Activated CD4-positive, alpha-beta T cell treated with anti-CD3 and anti-CD28 coated beads, Interleukin-2, amount 50 U/mL, for 16 hours (primary cell): ENCODE measurements around the gene BICRA.

Source experiments
- DNase-seq: peaks from one replicate; pipeline ENCODE4 v3.0.0-alpha.2; 2020

BICRA gene

GRCh38 chr19:47601180-47601904, 7.6 kb upstream of the BICRA start:
- no peak for DNase-seq

- no peak for DNase-seq
Observed at GRCh38 chr19:47603706-47604565, 5.0 kb upstream of the BICRA start.

- DNase-seq, result no peak
Observed at GRCh38 chr19:47607564-47608073, 1.3 kb upstream of the BICRA start.

- peak; percentile 96 for DNase-seq
Observed at GRCh38 chr19:47608074-47608918, 638 bp upstream of the BICRA start.

DNA sequence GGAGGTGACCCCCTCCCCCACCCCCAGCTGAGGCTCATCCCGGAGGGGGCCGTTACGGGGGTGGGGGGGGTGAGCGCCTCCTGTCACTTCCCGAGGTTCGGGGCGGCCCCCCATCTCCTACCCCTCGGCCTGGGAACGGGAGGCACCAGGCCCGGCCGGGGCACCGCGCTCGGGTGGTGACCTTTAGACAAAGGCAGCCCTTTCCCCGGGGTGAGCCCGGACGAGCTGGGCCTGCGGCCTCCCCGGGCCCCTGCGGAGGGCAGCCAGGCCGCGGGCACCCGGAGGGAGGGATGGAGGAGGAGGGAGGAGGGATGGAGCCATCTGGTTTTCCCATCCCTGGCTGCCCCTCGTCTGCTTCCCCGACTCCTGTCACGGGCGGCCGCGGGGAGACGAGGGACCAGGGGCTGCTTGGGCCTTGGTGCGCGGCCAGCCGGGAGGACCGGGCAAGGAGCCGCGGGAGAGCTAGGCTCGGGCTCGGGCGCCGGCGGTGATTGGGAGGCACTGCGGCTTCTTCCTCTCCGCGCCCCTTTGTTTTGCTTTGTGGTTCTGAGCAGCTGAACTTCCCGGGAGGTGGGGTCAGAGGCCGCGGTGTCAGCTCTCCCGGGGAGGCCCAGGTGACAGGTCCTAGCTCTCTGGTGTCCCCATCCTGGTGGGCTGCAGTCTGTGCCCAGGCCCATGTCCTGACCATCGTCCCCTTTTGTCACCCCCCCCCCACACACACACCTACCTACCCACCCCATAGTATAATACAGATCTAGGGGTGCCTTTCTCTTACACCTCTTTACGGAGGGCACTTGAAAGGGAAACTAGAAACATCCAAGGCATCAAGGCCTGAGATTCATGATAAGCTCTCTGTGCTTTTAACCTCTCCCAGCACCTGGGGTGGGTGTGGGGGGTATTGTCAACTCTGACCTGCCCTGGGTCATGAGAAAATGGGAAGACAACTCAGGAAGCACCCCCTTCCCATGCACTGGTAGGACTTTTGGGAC, 1.3 kb downstream of the BICRA start:
- peak; percentile 51 for DNase-seq

GRCh38 chr19:47610902-47611301, 2.0 kb downstream of the BICRA start:
- no peak for DNase-seq

- no peak for DNase-seq
Observed at GRCh38 chr19:47613165-47614020, 4.5 kb downstream of the BICRA start.

DNA sequence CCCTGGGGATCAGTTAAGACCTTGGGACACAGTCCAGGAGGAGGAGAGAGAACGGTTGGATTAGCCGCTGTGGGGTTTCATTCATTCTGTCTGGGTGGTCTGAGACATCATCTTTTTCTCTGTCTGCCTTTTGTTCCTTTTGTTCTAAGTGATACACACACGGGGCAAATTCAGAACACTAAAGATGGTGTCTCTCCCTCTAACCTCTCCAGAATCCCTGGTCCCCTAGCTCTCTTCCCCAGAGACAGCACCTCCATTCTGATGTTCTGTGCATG, 5.0 kb downstream of the BICRA start:
- DNase-seq, result no peak

DNA sequence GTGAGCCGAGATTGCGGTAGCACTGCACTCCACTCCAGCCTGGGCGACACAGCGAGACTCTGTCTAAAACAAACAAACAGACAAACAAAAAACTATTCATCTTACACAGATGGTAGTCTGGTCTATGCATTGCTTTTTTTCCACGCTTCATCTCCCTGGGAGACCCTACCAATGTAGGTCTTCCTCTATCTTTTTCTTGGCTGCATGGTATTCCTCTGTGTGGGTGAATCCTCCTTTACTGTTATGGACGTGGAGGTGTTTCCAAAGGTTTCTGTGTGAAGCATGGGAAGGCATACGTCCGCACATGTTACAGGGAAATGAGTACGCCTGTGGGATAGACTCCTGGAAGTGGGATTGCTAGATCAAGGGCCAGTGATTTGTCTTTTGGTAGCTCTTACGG, 5.6 kb downstream of the BICRA start:
- DNase-seq, result no peak

- DNase-seq, result no peak
Observed at GRCh38 chr19:47615230-47615629, 6.3 kb downstream of the BICRA start.

GRCh38 chr19:47615714-47616113, 6.8 kb downstream of the BICRA start:
- DNase-seq, result no peak

DNA sequence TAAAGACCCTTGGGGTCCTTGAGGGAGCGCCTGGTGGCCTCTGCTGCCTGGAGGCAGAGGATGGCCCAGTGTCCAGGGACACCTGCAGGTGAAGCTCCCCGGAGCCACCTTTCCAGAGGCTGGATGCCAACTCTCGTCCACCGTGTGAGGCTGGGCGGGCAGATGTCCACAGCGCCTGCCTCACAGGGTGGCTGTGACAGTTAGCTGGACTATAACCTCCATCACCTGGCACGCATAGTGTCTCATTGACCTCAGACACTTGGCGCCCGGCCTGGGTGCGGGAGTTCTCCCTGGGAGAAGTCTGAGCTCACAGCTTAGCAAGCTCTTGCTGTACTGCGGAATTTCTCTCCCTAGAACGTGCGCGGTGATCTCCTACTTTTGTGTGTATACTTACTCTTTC, 9.8 kb downstream of the BICRA start:
- DNase-seq, result no peak

GRCh38 chr19:47619763-47620162, 10.8 kb downstream of the BICRA start:
- DNase-seq, result no peak

- DNase-seq, result no peak
Observed at GRCh38 chr19:47623151-47623920, 14.4 kb downstream of the BICRA start.

DNA sequence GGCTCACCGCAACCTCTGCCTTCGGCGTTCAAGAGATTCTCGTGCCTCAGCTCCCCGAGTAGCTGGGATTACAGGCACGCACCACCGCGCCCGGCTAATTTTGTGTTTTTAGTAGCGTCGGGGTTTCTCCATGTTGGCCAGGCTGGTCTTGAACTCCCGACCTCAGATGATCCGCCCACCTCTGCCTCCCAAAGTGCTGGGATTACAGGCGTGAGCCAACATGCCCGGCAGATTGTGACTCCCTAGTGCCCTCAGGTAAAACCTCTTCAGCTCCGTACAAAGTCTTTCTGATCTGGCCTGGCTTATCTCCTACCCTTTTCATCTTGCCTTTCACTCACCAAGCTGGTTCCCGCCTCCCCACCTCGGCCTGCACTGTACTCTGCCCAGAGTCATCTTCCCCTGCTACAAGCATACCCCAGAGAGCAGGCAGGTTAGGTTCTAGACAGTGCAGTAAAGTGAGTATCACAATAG, 15.0 kb downstream of the BICRA start:
- DNase-seq, result no peak

DNA sequence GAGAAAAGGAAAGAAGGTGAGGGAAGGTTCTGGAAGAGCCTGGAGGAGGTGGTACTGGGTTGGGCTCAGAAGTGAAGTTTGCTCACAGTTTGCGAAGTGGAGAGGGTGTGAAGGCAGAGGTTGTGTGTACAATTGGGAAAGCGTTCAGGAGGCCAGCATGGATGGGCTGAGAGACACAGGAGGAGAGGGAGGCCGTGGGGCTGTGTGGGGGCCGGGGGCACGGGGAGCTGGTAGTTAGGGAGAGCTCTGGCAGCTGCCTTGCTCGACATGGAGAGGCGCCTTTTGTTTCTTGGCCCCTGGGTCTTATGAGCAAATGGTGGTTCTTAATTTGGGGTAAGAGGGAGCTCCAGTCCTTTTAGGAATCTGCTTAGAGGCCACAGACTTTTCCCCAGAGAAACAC, 16.7 kb downstream of the BICRA start:
- no peak for DNase-seq

GRCh38 chr19:47626238-47626637, 17.3 kb downstream of the BICRA start:
- no peak for DNase-seq

DNA sequence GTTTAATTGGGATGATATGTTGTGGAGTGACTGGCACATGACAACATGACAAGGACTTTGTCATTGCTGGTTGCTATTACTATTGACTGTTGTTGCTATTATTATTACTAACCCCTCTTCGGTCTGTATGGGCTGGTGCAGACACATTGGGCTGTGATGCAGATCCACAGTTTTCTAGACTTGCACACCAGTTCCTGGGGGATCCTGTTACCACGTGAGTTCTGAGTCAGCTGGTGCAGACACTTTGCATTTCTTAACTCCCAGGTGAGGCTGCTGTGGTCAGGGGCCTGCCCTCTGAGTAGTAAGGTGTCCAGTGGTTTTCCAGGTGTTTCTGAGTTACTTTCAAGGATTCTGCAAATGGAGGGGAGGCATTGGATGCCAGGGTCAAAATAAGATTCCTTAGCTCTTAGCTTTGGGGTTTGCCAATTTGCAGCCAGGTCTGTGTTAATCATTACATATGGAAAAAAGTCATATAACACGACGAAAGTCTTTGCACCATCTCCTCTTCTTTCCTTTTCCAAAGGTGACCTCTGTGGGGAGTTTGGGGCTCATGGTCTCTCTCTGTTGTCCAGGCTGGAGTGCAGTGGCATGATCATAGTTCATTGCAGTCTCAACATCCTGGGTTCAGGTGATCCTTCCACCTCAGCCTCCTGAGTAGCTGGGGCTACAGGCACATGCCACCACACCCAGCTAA, 19.3 kb downstream of the BICRA start:
- DNase-seq, result no peak

DNA sequence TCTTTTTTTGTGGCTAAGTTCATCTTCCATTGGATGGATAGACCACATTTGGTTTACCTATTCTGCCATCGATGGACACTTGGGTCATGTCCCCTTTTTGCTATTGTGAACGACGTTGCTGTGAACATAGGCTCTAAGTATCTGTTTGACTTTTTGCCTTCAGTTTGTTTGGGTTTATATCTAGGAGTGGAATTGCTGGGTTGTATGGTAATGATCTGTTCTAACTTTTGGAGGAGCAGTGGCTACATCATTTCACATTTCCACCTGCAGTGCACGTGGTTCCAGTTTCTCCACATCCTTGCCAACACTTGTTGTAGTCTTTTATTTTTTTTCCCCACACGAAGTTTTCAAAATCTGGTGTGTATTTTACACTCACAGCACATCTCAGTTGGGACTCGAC, 21.7 kb downstream of the BICRA start:
- DNase-seq, result no peak
